Activated B cell treated with CpG ODN at 0.5 μM for 24 hours (primary cell): ENCODE measurements around the gene LRWD1. TPM values are rescaled to one million over a fixed set of nuclear protein-coding genes. Genes with fewer than 3 reads are reported as not detected.
A peak's percentile ranks its signal among the peaks of the same experiment; 100 is the strongest.

Experiments used
- ATAC-seq: fragments of 200-7000 bp; cut with Tn5 transposase; one replicate; pipeline ENCODE4 v1.10.0; 2021; ENCODE audit warnings: low read depth, mild to moderate bottlenecking, moderate library complexity
- CTCF ChIA-PET: fragments of 350-600 bp; sonication (Branson Sonifier 250); formaldehyde crosslinking; loops from one replicate; lab custom pipeline; 2021; ENCODE audit warnings: antibody characterized with exemption; lab: Charles Lee
- POLR2A ChIA-PET: fragments of 350-600 bp; sonication (Branson Sonifier 250); formaldehyde crosslinking; loops from one replicate; lab custom pipeline; 2021; ENCODE audit warnings: antibody characterized with exemption; lab: Charles Lee
- DNase-seq: peaks from one replicate; pipeline ENCODE4 v3.0.0; 2022
- H3K27ac Mint-ChIP-seq: one replicate; pipeline ENCODE4 v1.8.0; 2020; ENCODE audit warnings: mixed read lengths
- H3K27me3 Mint-ChIP-seq: one replicate; pipeline ENCODE4 v1.8.0; 2021; ENCODE audit warnings: mixed read lengths
- H3K36me3 Mint-ChIP-seq: one replicate; pipeline ENCODE4 v1.8.0; 2021; ENCODE audit warnings: low read depth, mixed read lengths
- H3K4me1 Mint-ChIP-seq: one replicate; pipeline ENCODE4 v1.8.0; 2021; ENCODE audit warnings: mixed read lengths
- H3K4me3 Mint-ChIP-seq: one replicate; pipeline ENCODE4 v1.8.0; 2020; ENCODE audit warnings: mild to moderate bottlenecking, mixed read lengths
- H3K9me3 Mint-ChIP-seq: one replicate; pipeline ENCODE4 v1.8.0; 2020; ENCODE audit warnings: mixed read lengths
- intact Hi-C: fragments of 100-400 bp; cut with micrococcal nuclease; formaldehyde crosslinking; loops from one replicate; pipeline ENCODE4 v1.15.1; 2024
- total RNA-seq: library from RNA; stranded (reverse); gene quantifications from 2 replicates; pipeline ENCODE4 v1.2.3, GENCODE V29; 2022
- TF ChIP-seq, protein P1 (sequence below): fragments of 200-600 bp; IDR thresholded peaks from one replicate; pipeline ENCODE4 v1.8.0; 2022; ENCODE audit warnings: antibody characterized with exemption, mild to moderate bottlenecking

LRWD1 gene
- total RNA-seq, 1 donor from 2014 or later, result 28.8 TPM

DNA sequence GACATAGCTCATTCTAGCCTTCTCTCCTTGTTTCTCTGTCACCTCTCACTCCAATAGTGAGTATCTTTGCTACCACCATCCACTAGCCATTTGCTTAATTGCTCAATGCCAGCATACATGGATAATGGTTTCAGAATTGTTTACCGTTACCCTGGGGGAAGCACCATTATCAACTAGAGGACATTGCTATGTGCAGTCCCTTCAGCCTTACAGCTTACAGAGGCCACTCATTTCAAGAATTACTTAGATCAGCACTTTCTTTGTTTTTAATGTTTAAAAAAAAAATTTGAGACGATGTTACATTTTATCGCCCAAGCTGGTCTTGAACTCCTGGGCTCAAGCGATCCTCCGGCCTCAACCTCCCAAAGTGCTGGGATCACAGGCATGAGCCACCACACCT, 46.2 kb upstream of the LRWD1 start:
- ChIA-PET POLR2A (interaction anchor here (0.6 to 32.9 kb wide), 8 partner anchors 7 to 47 kb away, joined by 3 to 886 read pairs (median 12); partner anchors contain the start of genes ALKBH4, ORAI2 and PRKRIP1), CTCF (no interaction called here)
- intact Hi-C loops, result no loop called here
- Mint-ChIP-seq H3K36me3 (peaks cover 40% of the 10 kb centered on the region), H3K9me3 (no peaks in the 10 kb centered on the region), H3K27me3 (no peaks in the 10 kb centered on the region), H3K4me3 (peak overlapping the region; percentile 25), H3K27ac (peak overlapping the region; percentile 95), H3K4me1 (peaks cover 91% of the 10 kb centered on the region)
- DNase-seq (no peak), ATAC-seq (no peak)
- TF ChIP-seq, protein P1, sequence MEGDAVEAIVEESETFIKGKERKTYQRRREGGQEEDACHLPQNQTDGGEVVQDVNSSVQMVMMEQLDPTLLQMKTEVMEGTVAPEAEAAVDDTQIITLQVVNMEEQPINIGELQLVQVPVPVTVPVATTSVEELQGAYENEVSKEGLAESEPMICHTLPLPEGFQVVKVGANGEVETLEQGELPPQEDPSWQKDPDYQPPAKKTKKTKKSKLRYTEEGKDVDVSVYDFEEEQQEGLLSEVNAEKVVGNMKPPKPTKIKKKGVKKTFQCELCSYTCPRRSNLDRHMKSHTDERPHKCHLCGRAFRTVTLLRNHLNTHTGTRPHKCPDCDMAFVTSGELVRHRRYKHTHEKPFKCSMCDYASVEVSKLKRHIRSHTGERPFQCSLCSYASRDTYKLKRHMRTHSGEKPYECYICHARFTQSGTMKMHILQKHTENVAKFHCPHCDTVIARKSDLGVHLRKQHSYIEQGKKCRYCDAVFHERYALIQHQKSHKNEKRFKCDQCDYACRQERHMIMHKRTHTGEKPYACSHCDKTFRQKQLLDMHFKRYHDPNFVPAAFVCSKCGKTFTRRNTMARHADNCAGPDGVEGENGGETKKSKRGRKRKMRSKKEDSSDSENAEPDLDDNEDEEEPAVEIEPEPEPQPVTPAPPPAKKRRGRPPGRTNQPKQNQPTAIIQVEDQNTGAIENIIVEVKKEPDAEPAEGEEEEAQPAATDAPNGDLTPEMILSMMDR, result no peak

DNA sequence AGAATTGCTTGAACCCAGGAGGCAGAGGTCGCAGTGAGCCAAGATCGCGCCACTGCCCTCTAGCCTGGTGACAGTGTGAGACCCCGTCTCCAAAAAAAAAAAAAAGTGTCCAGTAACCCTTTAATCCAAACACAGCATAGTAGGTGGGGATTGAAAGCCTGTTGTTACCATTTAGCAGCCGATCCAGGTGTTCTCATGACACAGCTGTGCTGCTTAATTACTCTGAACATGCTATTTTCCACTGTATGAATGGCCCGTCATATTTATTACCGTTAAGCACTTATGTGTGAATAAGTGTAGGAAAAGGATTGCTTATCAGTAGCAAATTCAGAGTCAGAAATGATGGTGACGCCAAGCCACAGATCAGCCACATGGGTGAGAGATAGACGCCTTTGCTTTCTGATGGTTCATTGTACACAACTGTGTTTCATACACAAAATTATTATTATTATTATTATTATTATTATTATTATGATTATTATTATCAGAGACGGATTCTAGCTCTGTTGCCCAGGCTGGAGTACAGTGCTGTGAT, 43.0 kb upstream of the LRWD1 start:
- H3K4me3 Mint-ChIP-seq, result no peak overlapping the region

DNA sequence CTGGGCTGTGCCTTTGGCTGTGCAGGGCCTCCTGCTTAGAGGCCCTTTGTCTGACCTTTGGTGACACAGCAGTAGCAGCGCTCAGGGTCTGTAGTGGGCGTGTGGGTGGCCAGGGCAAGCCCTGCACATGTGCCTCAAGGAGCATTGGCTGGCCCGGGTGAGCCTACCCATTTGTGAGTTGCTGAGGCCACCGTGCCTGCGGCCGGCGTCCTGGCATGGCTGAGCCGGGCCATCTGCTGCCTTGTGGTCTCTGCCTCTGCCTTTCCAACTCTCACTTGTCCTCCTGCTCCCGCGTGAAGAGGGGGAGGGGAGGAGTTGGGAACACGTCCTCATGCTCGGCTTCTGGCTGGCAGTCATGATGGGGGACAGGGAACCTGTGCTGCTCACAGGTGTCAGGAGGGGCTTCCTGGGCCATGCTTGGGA, 40.6 kb upstream of the LRWD1 start:
- ChIA-PET POLR2A (interaction anchor here (0.8 to 32.9 kb wide), 8 partner anchors 8 to 140 kb away, joined by 7 to 886 read pairs (median 52); partner anchors contain the start of genes ORAI2 and PRKRIP1), CTCF (interaction anchor here (1.4 to 2.9 kb wide), 3 partner anchors 10 to 19 kb away, joined by 4 to 13 read pairs (median 12); no protein-coding TSS in a partner anchor)
- H3K27ac Mint-ChIP-seq, result peak overlapping the region; percentile 100
- peaks cover 16% of the 10 kb centered on the region for H3K36me3 Mint-ChIP-seq
- TF ChIP-seq, protein P1, result no peak
- H3K4me3 Mint-ChIP-seq, result peak overlapping the region; percentile 76
- H3K4me1 Mint-ChIP-seq, result peaks cover 94% of the 10 kb centered on the region
- ATAC-seq (no peak), DNase-seq (no peak)
- H3K27me3 Mint-ChIP-seq, result no peaks in the 10 kb centered on the region
- no peaks in the 10 kb centered on the region for H3K9me3 Mint-ChIP-seq
- intact Hi-C loops, result loop anchor here (1.0 kb wide), 1 partner anchor 8 kb away; no protein-coding TSS in a partner anchor

More for the DNA sequence above, 43.0 kb upstream of the LRWD1 start:
- H3K4me1 Mint-ChIP-seq, result peaks cover 96% of the 10 kb centered on the region
- no peak for DNase-seq
- ChIA-PET CTCF (interaction anchor here (0.6 to 1.1 kb wide), 2 partner anchors 8 to 29 kb away, joined by 3 to 4 read pairs; no protein-coding TSS in a partner anchor), POLR2A (interaction anchor here (1.8 to 32.9 kb wide), 3 partner anchors 10 to 23 kb away, joined by 10 to 886 read pairs (median 226); partner anchors contain the start of gene ORAI2)
- no peaks in the 10 kb centered on the region for H3K9me3 Mint-ChIP-seq
- peak overlapping the region; percentile 95 for H3K27ac Mint-ChIP-seq
- peaks cover 28% of the 10 kb centered on the region for H3K36me3 Mint-ChIP-seq
- intact Hi-C loops, result loop anchor here (2.0 kb wide), 1 partner anchor 17 kb away; no protein-coding TSS in a partner anchor
- TF ChIP-seq, protein P1, result no peak
- no peaks in the 10 kb centered on the region for H3K27me3 Mint-ChIP-seq
- ATAC-seq, result no peak

DNA sequence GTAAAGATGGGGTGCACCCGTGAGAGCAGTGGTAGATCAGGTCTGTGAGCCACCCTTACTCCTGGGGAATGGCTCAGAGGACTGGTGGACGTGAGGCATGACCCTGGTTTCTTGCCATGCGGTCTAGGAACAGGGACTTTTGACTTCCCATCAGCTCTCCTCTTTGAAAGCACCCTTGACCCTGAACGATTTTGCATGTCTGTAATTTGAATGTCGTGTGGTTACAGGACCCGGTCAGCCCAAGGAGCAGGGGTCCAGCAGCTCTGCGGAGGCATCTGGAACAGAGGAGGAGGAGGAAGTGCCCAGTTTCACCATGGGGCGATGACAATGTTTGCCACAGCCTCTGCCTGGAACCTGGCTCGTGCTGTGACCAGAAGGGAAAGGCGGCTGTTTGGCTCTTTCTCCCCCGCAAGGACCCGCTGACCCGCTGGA, 40.0 kb upstream of the LRWD1 start:
- Mint-ChIP-seq H3K9me3 (no peaks in the 10 kb centered on the region), H3K27me3 (no peaks in the 10 kb centered on the region), H3K36me3 (peaks cover 13% of the 10 kb centered on the region), H3K4me1 (peaks cover 95% of the 10 kb centered on the region), H3K4me3 (peak overlapping the region; percentile 76), H3K27ac (peak overlapping the region; percentile 100)
- TF ChIP-seq, protein P1, result no peak
- DNase-seq (no peak), ATAC-seq (no peak)
- intact Hi-C loops, result loop anchor here (1.0 kb wide), 1 partner anchor 9 kb away; no protein-coding TSS in a partner anchor
- ChIA-PET POLR2A (interaction anchor here (0.8 to 32.9 kb wide), 8 partner anchors 9 to 140 kb away, joined by 7 to 886 read pairs (median 52); partner anchors contain the start of genes ORAI2 and PRKRIP1), CTCF (interaction anchor here (1.4 to 2.9 kb wide), 4 partner anchors 10 to 20 kb away, joined by 4 to 13 read pairs (median 10); no protein-coding TSS in a partner anchor)
